Neural cell (in vitro differentiated cells): ENCODE measurements around the gene ASIC2. TPM values are rescaled to one million over a fixed set of nuclear protein-coding genes. Genes with fewer than 3 reads are reported as not detected.

Experiments used
- H2AFZ ChIP-seq: fragments of 200-600, 300-800 bp; sonication (generic), shearing (Covaris generic); 2 replicates; pipeline ENCODE4 v1.6.0; 2014; ENCODE audit warnings: low read depth, mild to moderate bottlenecking, antibody characterized with exemption, low read length, moderate library complexity
- H3F3A ChIP-seq: fragments of 200-600 bp; shearing (Covaris generic); 2 replicates; pipeline ENCODE4 v1.6.1; 2016; ENCODE audit warnings: mild to moderate bottlenecking, moderate library complexity, mixed read lengths, antibody characterized with exemption, low read length; ENCODE audit not compliant: insufficient read depth, poor library complexity, severe bottlenecking
- H3K27ac ChIP-seq: fragments of 200-600, 300-800 bp; sonication (generic), shearing (Covaris generic); 2 replicates; pipeline ENCODE4 v1.5.1; 2014; ENCODE audit warnings: mild to moderate bottlenecking, low read length, moderate library complexity
- H3K27me3 ChIP-seq: fragments of 300-800, 200-600 bp; sonication (generic), shearing (Covaris generic); 2 replicates; pipeline ENCODE4 v1.6.0; 2014; ENCODE audit warnings: mild to moderate bottlenecking, low read depth, low read length, moderate library complexity; ENCODE audit not compliant: insufficient read depth
- H3K36me3 ChIP-seq: fragments of 300-800, 200-600 bp; sonication (generic), shearing (Covaris generic); 2 replicates; pipeline ENCODE4 v1.5.1; 2014; ENCODE audit warnings: mild to moderate bottlenecking, antibody characterized with exemption, low read length, moderate library complexity; ENCODE audit not compliant: insufficient read depth
- H3K4me2 ChIP-seq: fragments of 300-800, 200-600 bp; sonication (generic), shearing (Covaris generic); 2 replicates; pipeline ENCODE4 v1.6.0; 2014; ENCODE audit warnings: mild to moderate bottlenecking, low read length
- H3K4me3 ChIP-seq: fragments of 300-800, 200-600 bp; sonication (generic), shearing (Covaris generic); 2 replicates; pipeline ENCODE4 v1.5.1; 2014; ENCODE audit warnings: mild to moderate bottlenecking, low read length, moderate library complexity
- H3K79me2 ChIP-seq: fragments of 200-600 bp; shearing (Covaris generic); replicated peaks from 2 replicates; pipeline ENCODE4 v1.6.0; 2014; ENCODE audit warnings: mild to moderate bottlenecking, low read length, moderate library complexity; ENCODE audit not compliant: insufficient read depth
- H3K9ac ChIP-seq: fragments of 300-800, 200-600 bp; sonication (generic), shearing (Covaris generic); 2 replicates; pipeline ENCODE4 v1.6.1; 2016; ENCODE audit warnings: mild to moderate bottlenecking, low read length, mixed read lengths
- H3K9me2 ChIP-seq: fragments of 200-600 bp; shearing (Covaris generic); 2 replicates; pipeline ENCODE4 v1.6.1; 2016; ENCODE audit warnings: mild to moderate bottlenecking, low read length, mixed read lengths; ENCODE audit not compliant: insufficient read depth
- H3K9me3 ChIP-seq: fragments of 200-600, 300-800 bp; sonication (generic), shearing (Covaris generic); 2 replicates; pipeline ENCODE4 v1.6.1; 2016; ENCODE audit warnings: mild to moderate bottlenecking, mixed run types, low read length, moderate library complexity, mixed read lengths
- H4K20me1 ChIP-seq: fragments of 200-600 bp; shearing (Covaris generic); 2 replicates; pipeline ENCODE4 v1.6.1; 2016; ENCODE audit warnings: mild to moderate bottlenecking, mixed run types; ENCODE audit not compliant: insufficient read depth
- EP300 ChIP-seq: fragments of 450-650 bp; conservative IDR thresholded peaks from 2 replicates; pipeline ENCODE4 v1.6.1; 2014; ENCODE audit warnings: antibody characterized with exemption, mild to moderate bottlenecking, moderate library complexity; ENCODE audit not compliant: poor library complexity, severe bottlenecking
- EZH2 ChIP-seq: fragments of 200-600, 300-800 bp; shearing (Covaris generic), sonication (generic); IDR thresholded peaks from 2 replicates; pipeline ENCODE4 v1.6.1; 2014; ENCODE audit warnings: antibody characterized with exemption, low read length, borderline replicate concordance, mild to moderate bottlenecking; ENCODE audit not compliant: insufficient read depth, poor library complexity, severe bottlenecking
- MXI1 ChIP-seq: fragments of 450-650 bp; conservative IDR thresholded peaks from 2 replicates; pipeline ENCODE4 v1.6.1; 2014; ENCODE audit warnings: antibody characterized with exemption, mild to moderate bottlenecking; ENCODE audit not compliant: poor library complexity, severe bottlenecking
- POLR2AphosphoS5 ChIP-seq: IDR thresholded peaks from 2 replicates; pipeline ENCODE4 v1.6.1; 2012
- RAD21 ChIP-seq: fragments of 450-650 bp; conservative IDR thresholded peaks from 2 replicates; pipeline ENCODE4 v1.6.1; 2014; ENCODE audit warnings: antibody characterized with exemption, mild to moderate bottlenecking, moderate library complexity
- SMC3 ChIP-seq: fragments of 450-650 bp; conservative IDR thresholded peaks from 2 replicates; pipeline ENCODE4 v1.6.1; 2014; ENCODE audit warnings: antibody characterized with exemption, mild to moderate bottlenecking, moderate library complexity; ENCODE audit not compliant: poor library complexity
- TAF1 ChIP-seq: IDR thresholded peaks from 2 replicates; pipeline ENCODE4 v1.6.1; 2012; ENCODE audit warnings: low read depth
- polyA plus RNA-seq: library from polyadenylated mRNA; depleted of rRNA; stranded (reverse); fragments of >200 nt; gene quantifications from 2 replicates; pipeline ENCODE4 v1.2.3, GENCODE V29; 2014
- TF ChIP-seq, protein P1 (sequence below): fragments of 450-650 bp; IDR thresholded peaks from 2 replicates; pipeline ENCODE4 v1.5.1; 2014; ENCODE audit warnings: antibody characterized with exemption, mild to moderate bottlenecking, moderate library complexity; ENCODE audit not compliant: poor library complexity, severe bottlenecking
- TF ChIP-seq, protein P2 (sequence below): IDR thresholded peaks from 2 replicates; pipeline ENCODE4 v1.6.1; 2012; ENCODE audit warnings: borderline replicate concordance

Gene ASIC2
- polyA plus RNA-seq, 1 donor from 2014 or later, result 2.4 TPM

DNA sequence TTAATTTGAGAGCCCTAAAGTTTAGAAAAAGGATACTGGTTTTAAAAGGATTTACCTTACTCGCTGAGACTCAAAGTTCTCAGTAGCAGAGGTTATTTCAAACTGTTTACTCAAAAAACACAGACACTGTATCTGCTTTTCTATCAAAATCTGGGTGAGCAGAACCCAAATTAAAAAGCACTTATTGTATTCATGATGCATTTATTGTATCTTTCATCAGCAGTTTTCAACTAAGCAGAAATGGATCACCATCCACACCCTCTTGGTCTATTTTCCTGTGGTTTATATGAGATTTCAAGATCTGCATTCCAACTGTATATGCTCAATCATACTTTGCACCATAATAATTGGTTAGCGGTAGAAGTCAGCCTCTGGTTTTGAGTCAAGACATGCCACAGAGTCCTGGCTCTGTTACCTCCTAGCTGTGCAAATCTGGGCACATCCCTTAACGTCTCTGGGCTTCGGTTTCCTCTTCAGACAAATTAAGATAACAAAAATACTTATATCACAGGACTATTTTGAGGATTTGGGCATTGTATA, 109.5 kb downstream of the ASIC2 start:
- Histone ChIP-seq H3K4me2 (no peak overlapping the region), H3K79me2 (no peaks in the 10 kb centered on the region), H3K27ac (no peak overlapping the region), H2AFZ (no peak overlapping the region), H3K9me3 (no peaks in the 10 kb centered on the region), H3K27me3 (no peaks in the 10 kb centered on the region), H3K36me3 (no peaks in the 10 kb centered on the region), H3K9me2 (no peaks in the 10 kb centered on the region), H4K20me1 (no peaks in the 10 kb centered on the region), H3K4me3 (no peak overlapping the region), H3K9ac (no peak overlapping the region), H3F3A (no peaks in the 10 kb centered on the region)
- TF ChIP-seq, protein P1, sequence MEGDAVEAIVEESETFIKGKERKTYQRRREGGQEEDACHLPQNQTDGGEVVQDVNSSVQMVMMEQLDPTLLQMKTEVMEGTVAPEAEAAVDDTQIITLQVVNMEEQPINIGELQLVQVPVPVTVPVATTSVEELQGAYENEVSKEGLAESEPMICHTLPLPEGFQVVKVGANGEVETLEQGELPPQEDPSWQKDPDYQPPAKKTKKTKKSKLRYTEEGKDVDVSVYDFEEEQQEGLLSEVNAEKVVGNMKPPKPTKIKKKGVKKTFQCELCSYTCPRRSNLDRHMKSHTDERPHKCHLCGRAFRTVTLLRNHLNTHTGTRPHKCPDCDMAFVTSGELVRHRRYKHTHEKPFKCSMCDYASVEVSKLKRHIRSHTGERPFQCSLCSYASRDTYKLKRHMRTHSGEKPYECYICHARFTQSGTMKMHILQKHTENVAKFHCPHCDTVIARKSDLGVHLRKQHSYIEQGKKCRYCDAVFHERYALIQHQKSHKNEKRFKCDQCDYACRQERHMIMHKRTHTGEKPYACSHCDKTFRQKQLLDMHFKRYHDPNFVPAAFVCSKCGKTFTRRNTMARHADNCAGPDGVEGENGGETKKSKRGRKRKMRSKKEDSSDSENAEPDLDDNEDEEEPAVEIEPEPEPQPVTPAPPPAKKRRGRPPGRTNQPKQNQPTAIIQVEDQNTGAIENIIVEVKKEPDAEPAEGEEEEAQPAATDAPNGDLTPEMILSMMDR, result no peak
- no peak for TF ChIP-seq SMC3
- no peak for TF ChIP-seq POLR2AphosphoS5
- TF ChIP-seq MXI1, result no peak
- no peak for TF ChIP-seq EZH2
- no peak for TF ChIP-seq RAD21
- TF ChIP-seq, protein P2, sequence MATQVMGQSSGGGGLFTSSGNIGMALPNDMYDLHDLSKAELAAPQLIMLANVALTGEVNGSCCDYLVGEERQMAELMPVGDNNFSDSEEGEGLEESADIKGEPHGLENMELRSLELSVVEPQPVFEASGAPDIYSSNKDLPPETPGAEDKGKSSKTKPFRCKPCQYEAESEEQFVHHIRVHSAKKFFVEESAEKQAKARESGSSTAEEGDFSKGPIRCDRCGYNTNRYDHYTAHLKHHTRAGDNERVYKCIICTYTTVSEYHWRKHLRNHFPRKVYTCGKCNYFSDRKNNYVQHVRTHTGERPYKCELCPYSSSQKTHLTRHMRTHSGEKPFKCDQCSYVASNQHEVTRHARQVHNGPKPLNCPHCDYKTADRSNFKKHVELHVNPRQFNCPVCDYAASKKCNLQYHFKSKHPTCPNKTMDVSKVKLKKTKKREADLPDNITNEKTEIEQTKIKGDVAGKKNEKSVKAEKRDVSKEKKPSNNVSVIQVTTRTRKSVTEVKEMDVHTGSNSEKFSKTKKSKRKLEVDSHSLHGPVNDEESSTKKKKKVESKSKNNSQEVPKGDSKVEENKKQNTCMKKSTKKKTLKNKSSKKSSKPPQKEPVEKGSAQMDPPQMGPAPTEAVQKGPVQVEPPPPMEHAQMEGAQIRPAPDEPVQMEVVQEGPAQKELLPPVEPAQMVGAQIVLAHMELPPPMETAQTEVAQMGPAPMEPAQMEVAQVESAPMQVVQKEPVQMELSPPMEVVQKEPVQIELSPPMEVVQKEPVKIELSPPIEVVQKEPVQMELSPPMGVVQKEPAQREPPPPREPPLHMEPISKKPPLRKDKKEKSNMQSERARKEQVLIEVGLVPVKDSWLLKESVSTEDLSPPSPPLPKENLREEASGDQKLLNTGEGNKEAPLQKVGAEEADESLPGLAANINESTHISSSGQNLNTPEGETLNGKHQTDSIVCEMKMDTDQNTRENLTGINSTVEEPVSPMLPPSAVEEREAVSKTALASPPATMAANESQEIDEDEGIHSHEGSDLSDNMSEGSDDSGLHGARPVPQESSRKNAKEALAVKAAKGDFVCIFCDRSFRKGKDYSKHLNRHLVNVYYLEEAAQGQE, result no peak

DNA sequence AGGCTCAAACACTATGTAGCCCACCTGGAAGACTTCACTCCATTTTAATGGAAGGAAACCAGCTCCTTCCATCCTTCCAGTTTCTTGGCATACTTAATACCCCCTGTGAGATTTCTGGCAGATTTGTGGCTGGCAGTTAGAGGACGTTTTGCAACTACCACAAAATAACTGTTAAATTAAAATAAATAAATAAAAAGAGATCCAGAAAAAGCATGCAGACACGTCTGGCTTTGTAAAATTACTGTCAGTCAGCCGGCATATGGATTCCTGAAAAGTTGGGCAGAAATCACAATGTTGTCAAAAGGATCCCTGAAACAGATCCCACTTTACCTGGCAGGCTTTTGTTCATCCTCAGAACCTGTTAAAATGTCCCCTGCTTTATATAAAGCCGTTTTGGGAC, 113.9 kb downstream of the ASIC2 start:
- no peaks in the 10 kb centered on the region for H3K9me2 ChIP-seq
- H3K9ac ChIP-seq, result no peak overlapping the region
- no peak overlapping the region for H3K4me3 ChIP-seq
- H3K27me3 ChIP-seq, result no peaks in the 10 kb centered on the region
- H3K79me2 ChIP-seq, result no peaks in the 10 kb centered on the region
- H3F3A ChIP-seq, result no peaks in the 10 kb centered on the region
- H3K9me3 ChIP-seq, result no peaks in the 10 kb centered on the region
- no peak overlapping the region for H2AFZ ChIP-seq
- no peaks in the 10 kb centered on the region for H3K36me3 ChIP-seq
- H3K4me2 ChIP-seq, result no peak overlapping the region
- no peak overlapping the region for H3K27ac ChIP-seq
- TF ChIP-seq SMC3 (no peak), EP300 (no peak), MXI1 (no peak), RAD21 (no peak), EZH2 (no peak), TAF1 (no peak), POLR2AphosphoS5 (no peak)
- TF ChIP-seq, protein P1, result no peak
- TF ChIP-seq, protein P2, result no peak
- no peaks in the 10 kb centered on the region for H4K20me1 ChIP-seq
